Skin epidermis (tissue), 12 donors: Measurements from ENCODE around the gene LENEP.
A peak's percentile ranks its signal among the peaks of the same experiment; 100 is the strongest.

Experiments
- H3K27ac ChIP-seq, 21 experiments: fragments of 200-600 bp; sonication (generic) in 11 of 21; one replicate each; pipeline ENCODE4 v1.5.0; 2020; ENCODE audit warnings: mild to moderate bottlenecking in 3 of 21, inconsistent platforms in 2 of 21, moderate library complexity in 2 of 21
- H3K4me3 ChIP-seq, 7 experiments: fragments of 200-600 bp; sonication (generic) in 2 of 7; one replicate each; pipeline ENCODE4 v1.5.0; 2020; ENCODE audit warnings: inconsistent platforms in 2 of 7, mild to moderate bottlenecking in 2 of 7, moderate library complexity in 1 of 7

The LENEP gene

DNA sequence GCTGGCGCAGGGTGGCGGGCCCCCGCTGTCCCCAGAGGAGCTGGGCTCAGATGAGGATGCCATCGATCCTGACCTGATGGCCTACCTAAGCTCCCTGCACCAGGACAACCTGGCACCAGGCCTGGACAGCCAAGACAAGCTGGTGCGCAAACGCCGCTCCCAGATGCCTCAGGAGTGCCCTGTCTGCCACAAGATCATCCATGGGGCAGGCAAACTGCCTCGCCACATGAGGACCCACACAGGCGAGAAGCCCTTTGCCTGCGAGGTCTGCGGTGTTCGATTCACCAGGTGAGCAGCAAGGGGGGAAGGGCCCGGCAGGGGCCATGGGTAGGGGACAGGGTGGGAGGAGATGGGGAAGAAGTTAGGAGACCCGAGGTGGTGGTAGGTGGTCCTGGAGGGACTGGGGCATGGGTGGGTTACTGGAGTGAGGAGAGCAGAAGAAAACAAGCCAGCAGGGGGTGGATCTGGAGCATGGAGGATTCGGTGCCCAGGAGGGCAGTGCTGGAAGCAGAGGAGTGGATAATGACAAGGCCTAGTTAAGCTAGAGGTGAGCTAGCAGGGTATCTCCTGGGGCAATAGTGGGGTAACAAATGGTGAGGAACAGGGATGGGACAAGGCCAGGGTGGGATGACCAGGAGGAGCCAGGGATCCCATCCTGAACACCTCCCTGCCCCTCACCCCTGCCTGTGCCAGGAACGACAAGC is 22.3 kb downstream of the LENEP start:
- H3K27ac ChIP-seq, result peak overlapping the region in 19 of 21 experiments; percentile 37 to 99 (median 84)

DNA sequence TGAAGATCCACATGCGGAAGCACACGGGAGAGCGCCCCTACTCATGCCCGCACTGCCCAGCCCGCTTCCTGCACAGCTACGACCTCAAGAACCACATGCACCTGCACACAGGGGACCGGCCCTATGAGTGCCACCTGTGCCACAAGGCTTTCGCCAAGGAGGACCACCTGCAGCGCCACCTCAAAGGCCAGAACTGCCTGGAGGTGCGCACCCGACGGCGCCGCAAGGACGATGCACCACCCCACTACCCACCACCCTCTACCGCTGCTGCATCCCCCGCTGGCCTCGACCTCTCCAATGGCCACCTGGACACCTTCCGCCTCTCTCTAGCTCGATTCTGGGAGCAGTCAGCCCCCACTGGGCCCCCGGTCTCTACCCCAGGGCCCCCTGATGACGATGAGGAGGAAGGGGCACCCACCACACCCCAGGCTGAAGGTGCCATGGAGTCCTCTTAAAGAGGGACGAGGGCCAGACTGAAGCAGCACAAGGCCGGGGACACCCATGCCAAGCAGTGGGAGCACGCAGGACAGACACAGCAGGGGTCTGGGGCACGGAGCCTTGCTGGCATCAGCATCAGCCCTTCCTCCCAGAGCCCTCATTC is 22.9 kb downstream of the LENEP start:
- Histone ChIP-seq H3K4me3 (no peak overlapping the region), H3K27ac (peak overlapping the region in 20 of 21 experiments; percentile 57 to 99 (median 84))

More for the DNA sequence above, 22.3 kb downstream of the LENEP start:
- no peak overlapping the region for H3K4me3 ChIP-seq

DNA sequence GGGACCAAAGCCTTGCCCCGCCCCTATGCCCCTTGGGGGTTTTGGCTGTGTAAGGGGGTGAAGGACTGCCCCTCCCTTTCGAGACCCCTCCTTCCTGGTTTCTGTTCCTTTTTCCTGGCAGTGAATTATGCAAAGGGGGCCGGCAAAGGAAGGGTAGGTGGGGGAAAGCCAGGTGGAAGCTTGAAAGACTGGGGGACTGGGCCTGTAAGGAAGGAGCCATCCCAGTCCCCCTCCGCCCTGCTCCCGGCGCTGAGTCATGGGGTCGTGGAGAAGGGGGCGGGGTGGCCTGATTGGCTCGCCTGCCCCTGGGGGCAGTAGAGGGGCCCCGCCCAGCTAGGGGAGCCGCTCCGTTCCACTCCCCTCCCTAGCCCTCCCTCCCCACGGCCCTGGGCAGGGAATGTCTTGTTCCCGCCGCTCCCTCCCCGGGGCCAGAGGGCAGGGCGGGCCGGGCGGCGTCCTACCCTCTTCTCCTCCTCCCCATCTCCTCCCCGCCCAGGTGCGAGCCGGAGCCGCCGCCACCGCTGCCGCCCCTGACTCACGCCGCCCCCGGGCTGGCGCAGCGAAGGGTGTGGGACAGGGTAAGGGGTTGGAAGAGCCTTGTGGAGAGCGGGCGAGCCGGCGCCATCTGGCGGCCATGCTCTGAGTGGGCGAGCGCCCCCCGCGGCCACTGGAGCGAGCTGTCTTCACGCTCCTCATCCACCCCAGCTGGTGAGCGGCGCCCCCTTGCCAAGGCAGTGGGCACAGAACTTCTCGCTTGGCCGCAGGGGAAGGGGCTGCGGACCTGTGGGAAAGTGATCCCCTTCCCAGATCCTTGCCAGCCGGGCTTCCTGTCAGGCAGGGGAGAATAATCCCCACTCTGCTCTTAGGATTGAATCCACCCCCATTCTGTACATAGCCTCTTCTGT is 23.9 kb downstream of the LENEP start:
- H3K27ac ChIP-seq, result peak overlapping the region in 20 of 21 experiments; percentile 57 to 99 (median 84)
- H3K4me3 ChIP-seq, result peak overlapping the region; percentile 8 to 32 (median 20)

DNA sequence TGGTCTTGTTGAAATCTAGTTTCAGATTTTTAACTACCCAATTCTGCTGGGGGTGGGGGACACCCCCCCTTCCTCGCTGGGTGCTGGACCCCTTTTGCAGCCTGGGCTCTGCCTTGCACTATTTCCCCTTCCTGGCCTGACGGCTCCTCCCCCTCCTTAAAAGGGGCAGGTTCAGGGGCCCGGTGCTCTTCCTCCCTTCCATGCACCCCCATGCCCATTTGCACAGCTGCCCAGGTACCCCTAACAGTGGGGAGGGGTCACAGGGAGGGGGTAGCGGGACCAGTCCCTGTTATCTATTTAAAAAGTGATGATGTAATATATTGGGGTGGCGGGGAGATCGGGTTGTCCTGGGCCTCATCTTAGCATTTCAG is 24.5 kb downstream of the LENEP start:
- H3K27ac ChIP-seq, result peak overlapping the region in 19 of 21 experiments; percentile 57 to 99 (median 84)
- peak overlapping the region in 5 of 7 experiments; percentile 8 to 32 (median 18) for H3K4me3 ChIP-seq

DNA sequence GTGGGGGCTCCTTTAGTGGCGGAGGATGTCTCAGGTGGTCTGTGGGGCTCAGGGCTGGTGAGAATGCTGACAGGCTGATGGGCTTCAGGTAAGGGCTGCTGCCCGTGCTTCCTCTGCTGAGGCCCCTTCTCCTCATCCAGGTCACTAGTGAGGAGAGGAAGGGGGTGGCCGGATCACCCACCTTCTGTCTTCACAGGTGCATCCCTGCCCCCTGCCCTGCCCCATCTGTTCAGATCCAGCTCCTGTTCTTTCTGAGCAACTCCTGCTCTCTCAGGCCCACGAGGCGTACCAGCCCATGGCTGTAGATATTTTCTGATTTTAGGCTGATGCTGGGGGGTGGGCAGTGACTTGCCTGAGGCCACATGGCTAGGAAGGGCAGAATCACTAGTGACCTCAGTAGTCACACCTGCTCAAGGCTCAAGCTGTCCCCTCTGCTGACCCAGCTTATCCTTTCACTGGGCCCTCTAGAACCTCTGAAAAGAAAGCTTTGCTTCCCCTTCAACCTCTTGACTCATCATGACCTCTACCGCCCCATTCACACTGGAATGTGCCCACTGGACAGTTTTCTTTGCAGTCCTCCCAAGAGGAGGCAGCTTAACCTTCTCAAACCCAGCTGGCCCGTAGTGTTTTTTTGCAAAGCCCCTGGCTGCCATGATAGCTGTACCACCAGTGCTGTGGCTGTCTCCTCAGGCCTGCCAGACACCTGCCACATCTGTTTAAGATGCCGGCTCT is 25.4 kb downstream of the LENEP start:
- H3K4me3 ChIP-seq, result no peak overlapping the region
- peak overlapping the region in 16 of 21 experiments; percentile 6 to 99 (median 84) for H3K27ac ChIP-seq

DNA sequence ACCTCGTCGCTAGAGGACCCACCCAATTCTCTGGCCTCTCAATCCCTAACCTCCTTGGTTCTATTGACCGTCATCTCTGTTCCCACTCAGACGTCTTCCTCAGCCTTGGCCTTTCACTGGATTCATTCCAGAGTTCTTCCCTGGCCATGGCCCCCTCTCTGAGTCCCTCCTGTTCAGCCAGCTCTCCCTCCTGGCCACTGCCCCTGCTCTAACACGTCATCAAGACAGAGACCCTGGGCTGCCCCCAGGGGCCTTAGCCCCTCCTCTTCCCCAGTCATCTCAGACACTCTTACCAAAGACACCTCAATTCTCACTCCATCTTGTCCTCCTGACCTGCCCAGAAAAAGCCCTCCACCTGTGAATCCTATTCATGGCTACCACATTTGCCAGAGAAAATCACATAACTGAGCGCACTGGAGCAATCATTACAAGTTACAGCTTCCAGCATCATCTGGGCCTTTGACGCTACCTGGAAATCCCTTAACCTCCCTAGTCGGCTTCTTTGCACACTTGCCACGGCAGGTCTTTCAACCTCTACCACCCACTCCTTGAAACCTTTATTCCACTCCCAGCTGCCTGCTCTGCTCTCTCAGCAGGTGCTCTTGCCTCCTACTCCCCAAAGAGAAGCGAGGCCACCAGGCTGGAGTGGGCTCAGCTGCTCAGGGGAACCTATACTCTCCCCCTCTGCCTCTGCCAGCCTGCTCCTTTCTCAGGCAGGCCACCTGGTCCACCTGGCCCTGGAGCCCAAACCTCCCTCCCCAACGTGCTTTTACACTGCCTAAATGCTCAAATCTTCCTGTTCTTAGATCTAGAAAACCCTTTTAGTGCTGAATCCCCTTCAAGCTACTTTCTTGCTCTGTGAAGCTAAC is 26.2 kb downstream of the LENEP start:
- no peak overlapping the region for H3K4me3 ChIP-seq
- H3K27ac ChIP-seq, result peak overlapping the region in 14 of 21 experiments; percentile 1 to 99 (median 83)

DNA sequence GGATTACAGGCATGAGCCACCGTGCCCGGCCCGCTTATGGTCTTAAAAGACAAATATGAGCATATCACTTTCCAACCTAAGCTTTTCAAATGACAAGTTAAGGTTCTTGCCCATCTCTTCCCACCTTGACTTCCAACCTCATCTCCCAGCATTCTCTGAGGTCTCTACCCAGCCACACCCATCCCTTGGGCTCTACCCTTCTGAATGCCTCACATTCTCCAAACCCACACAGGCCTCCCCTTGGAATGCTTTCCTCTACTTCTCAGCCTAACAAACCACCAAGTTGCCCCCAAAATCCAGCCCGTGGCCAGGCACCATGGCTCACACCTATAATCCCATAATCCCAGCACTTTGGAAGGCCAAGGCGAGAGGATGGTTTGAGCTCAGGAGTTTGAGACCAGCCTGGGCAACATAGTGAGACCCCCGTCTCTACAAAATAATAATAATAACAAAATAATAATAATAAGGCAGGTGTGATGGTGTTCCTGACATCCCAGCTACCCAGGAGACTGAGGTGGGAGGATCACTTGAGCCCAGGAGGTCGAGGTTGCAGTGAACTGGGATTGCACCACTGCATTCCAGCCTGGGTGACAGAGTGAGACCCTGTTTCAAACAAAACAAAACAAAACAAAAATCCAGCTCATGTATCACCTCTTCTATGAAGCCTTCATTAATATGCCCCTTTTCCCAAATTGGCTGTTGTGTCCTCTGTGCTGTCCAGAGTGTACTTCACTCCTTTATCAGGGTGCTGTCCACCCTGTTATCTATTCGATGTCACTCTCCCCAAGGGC is 28.9 kb downstream of the LENEP start:
- H3K27ac ChIP-seq, result no peak overlapping the region
- H3K4me3 ChIP-seq, result no peak overlapping the region

DNA sequence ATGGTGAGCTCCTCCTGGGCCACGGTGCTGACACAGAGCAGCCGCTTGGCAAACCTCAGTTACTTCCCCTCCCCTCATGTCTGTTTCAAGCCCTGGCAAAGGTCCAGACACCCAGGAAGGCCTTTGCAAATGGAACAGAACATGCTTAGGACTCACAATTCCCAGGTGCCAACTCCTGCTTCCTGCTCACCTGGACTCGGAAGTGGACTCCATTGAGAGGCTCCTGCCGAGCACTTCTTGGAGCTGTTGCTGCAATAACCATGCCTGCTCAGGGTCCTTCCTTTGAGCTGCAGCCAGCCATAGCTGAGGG is 29.5 kb downstream of the LENEP start:
- Histone ChIP-seq H3K4me3 (no peak overlapping the region), H3K27ac (no peak overlapping the region)

DNA sequence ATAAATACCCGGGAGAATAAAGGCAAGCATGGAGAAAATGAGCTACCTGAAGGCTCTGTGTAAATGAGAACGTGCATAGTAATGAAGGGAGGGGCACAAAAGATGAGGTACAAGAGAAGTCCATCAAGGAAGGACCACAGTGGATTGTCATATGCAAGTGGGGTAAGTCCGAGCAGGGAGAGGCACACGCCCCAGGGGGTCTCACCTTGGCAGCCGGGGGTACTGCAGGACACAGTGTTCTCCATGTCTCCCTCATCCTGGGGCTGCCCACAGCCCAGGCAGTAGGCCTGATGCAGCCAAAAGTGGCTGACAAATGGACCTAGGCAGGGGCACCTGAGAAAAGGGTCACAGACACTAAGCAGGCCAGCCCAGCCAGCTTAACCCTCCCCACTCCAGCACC is 30.2 kb downstream of the LENEP start:
- Histone ChIP-seq H3K27ac (no peak overlapping the region), H3K4me3 (no peak overlapping the region)

DNA sequence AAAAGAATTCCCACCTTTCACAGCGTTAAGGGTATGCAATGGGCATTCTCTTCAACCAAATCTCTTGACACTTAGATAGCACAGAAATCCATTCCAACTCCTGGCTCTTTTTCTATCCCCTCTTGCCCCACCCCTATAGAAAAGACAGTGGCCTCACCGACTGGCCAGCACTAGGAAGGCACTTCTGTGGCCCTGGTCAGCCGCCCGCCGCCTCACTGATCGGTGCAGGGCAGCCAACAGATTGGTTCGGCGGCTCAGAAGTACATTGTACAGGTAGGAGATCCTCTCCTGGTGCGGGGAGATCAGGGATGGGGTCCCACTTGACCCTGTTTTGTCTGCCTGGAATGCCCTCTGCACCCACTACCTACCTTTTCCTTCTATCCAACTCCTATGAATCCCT is 30.9 kb downstream of the LENEP start:
- Histone ChIP-seq H3K27ac (no peak overlapping the region), H3K4me3 (no peak overlapping the region)

DNA sequence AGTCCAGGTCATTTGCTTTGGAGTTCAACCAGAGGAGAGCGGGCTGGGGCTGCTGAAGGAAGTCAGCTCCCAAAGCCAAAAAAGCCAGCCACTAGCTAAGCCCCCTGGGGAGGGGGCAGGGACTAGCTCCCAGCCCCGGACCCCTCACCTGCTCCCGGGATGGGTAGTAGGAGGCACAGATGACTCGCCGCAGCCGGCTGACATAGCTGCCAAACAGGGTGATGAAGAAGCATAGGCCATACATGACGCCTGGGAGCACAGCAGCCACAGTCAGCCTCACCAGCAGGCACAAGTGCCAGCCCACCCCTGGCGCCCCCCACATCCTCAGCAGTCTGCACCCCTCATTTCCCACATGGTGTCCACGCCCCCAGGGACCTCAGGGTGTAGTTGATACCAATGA is 32.8 kb downstream of the LENEP start:
- Histone ChIP-seq H3K27ac (no peak overlapping the region), H3K4me3 (no peak overlapping the region)

DNA sequence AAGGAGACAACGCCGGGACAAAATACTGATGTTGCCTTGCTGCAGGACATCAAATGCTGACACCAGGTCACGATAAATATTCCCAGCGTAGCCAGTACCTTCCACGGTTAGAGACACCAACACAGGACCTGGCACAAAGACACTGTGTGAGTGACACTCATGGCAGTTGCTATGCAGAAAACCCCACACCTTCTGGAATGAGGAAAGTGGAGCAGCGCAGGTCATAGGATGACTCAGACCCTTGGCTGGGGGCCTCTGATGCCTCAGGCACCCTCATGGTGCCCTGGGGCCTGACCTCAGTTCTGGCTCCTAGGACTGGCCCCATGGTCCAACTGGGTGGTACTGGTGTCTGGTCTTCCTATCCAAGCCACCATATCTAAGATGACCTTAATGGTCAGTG is 33.2 kb downstream of the LENEP start:
- no peak overlapping the region for H3K27ac ChIP-seq
- no peak overlapping the region for H3K4me3 ChIP-seq

DNA sequence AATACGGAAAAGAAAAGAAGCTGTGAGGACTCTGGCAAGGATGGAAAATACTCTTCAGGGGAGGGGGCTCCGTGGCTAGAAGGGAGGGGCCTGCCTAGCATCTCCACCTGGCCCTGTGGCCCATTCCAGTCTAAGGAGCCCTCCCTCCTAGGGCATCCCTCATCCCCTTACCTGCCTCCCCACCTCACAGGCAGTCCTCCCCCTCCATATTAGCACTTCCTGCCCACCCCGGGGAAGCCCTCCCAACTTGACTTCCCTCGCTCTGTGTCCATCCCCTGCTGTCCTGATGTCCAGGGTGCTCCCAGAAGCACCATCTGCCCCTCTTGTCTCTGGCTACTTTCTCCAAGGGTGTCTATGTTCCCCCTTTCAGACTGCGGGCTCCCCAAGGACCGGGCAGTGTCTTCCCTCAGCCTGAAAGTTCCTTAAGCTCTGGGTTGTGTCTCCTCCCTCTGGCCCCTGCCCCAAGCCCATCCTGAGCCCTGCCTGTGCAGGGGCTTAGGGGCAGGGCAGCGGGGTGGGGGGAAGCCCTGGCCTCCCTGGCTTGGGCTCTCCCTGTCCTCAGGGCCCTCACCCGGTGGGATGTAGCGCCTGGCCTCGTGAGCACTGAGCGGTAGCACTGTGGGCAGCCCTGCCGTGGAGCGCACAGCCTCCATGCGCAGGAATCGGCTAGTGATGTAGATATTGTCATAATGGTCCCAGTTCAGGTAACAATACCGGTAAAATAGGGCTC is 36.3 kb downstream of the LENEP start:
- no peak overlapping the region for H3K27ac ChIP-seq
- H3K4me3 ChIP-seq, result no peak overlapping the region

DNA sequence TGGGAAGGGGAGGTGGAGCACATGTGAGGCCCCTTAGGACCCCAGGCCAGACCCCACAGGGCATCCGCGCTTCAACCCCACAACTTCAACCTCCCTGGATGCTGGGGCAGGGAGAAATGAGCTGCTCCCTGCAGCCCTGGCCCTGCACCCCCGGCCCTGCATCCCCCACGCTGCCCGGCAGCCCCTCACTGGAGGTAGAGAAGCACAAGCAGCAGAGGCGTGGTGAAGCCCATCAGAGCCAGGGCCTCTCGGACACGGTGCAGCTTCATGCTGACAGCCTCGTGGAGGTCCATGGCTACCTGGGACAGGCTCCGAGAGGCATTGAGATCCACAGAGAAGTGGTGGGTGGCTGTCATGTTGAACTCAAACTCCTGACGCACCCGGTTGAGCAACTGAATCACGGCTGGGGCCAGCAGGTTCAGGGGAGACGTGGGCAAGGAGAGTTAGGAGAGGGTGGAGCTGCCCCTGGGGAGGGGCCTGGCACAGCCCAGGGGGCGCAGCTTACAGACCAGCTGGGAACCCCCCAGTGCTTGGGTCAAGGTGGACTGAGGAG is 36.9 kb downstream of the LENEP start:
- Histone ChIP-seq H3K27ac (no peak overlapping the region), H3K4me3 (no peak overlapping the region)

DNA sequence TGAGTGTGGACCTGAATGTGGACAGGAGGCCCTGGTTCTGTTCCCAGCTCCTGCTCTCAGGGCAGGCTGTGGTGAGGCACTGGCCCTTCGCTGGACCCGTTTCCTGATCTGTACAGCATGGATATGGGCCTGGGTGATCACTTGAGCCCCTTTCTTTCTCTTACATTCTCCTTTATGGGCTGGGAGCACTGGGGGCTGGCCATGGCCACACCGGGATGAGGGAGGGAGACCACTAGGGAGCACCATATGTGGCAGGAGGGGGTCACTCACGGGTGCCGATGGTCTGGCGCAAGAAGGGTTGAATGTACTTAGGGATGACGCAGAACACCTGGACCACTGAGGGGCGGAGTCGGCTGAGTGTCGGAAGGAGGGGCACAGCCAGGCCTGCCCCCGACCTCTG is 37.5 kb downstream of the LENEP start:
- no peak overlapping the region for H3K4me3 ChIP-seq
- no peak overlapping the region for H3K27ac ChIP-seq

DNA sequence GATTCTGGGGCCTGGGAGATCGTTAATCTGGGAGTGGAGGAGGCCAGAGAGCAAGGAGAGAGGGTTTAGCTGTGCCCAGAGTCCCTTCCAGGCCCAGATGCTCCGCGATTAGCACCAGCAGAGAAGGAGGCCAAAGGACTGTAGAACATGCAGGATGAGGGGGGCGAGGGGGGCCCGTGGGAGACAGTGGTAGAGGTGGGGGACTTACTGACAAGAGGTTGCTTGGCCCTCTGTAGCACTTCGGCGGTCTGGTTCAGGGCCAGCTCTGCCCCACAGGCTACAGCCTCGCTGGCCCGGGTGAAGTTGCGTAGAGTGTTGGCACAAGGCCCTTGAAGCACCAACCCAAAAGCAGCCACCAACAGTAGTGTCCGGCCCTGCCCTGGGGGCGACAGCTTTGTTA is 39.5 kb downstream of the LENEP start:
- Histone ChIP-seq H3K27ac (no peak overlapping the region), H3K4me3 (no peak overlapping the region)

DNA sequence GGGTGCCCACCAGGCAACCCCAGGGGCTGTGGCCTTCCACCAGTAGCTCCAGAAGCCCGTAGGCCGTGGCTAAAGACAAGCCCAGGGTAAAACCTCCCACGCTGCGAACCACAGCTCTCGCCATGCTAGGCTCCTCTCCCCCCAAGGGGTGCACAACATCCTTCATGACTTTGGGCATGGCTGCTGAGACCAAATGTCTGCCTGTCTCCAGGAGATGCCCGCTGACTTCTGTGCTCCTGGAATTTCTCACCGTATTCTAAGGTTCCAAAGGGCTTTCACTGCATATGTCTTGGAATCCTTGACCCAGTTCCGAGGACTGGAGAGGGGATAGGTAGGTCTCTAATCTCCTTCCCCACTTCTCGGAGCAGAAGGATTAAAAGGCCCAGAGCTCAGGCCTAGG is 40.1 kb downstream of the LENEP start, which contains the start of the genes DCST1 and DCST2:
DCST1 (plus strand) TSS at position 301 of the 400 bp plus-strand sequence. CDS start 213 bp downstream, outside the sequence.
DCST2 (minus strand) TSS at position 258 of the 400 bp plus-strand sequence; CDS start at position 178, 80 bp downstream.
- Histone ChIP-seq H3K27ac (no peak within 1 kb of the TSS), H3K4me3 (no peak within 1 kb of the TSS)
